Neural progenitor cell (in vitro differentiated cells): Measurements from ENCODE around the gene CUL5. TPM values are rescaled to one million over a fixed set of nuclear protein-coding genes. Genes with fewer than 3 reads are reported as not detected.

ENCODE experiments used
- DNase-seq: peaks from one replicate; pipeline ENCODE4 v3.0.0-alpha.2; 2016; ENCODE audit warnings: low spot score
- H2AFZ ChIP-seq: fragments of 200-600 bp; sonication (generic); replicated peaks from 2 replicates; pipeline ENCODE4 v1.6.1; 2016; ENCODE audit warnings: antibody characterized with exemption
- H3F3A ChIP-seq: fragments of 200-600 bp; sonication (generic); 2 replicates; pipeline ENCODE4 v1.6.1; 2016; ENCODE audit warnings: antibody characterized with exemption, low read depth
- H3K27ac ChIP-seq: fragments of 200-600 bp; sonication (generic); 2 replicates; pipeline ENCODE4 v1.5.1; 2016; ENCODE audit warnings: mild to moderate bottlenecking
- H3K27me3 ChIP-seq: fragments of 200-600 bp; sonication (generic); 2 replicates; pipeline ENCODE4 v1.6.1; 2016; ENCODE audit warnings: mild to moderate bottlenecking, moderate library complexity
- H3K36me3 ChIP-seq: fragments of 200-600 bp; sonication (generic); 2 replicates; pipeline ENCODE4 v1.5.1; 2016
- H3K4me1 ChIP-seq: fragments of 200-600 bp; sonication (generic); 2 replicates; pipeline ENCODE4 v1.6.1; 2016; ENCODE audit warnings: mixed run types
- H3K4me2 ChIP-seq: fragments of 200-600 bp; sonication (generic); 2 replicates; pipeline ENCODE4 v1.6.1; 2016
- H3K4me3 ChIP-seq: fragments of 200-600 bp; sonication (generic); 2 replicates; pipeline ENCODE4 v1.5.1; 2016
- H3K79me2 ChIP-seq: fragments of 200-600 bp; sonication (generic); 2 replicates; pipeline ENCODE4 v1.6.1; 2016; ENCODE audit warnings: low read depth
- H3K9ac ChIP-seq: fragments of 200-600 bp; sonication (generic); 2 replicates; pipeline ENCODE4 v1.6.1; 2016
- H3K9me3 ChIP-seq: fragments of 200-600 bp; sonication (generic); 2 replicates; pipeline ENCODE4 v1.5.1; 2016; ENCODE audit warnings: low read depth
- H4K20me1 ChIP-seq: fragments of 200-600 bp; sonication (generic); 2 replicates; pipeline ENCODE4 v1.6.1; 2016; ENCODE audit warnings: low read depth
- H3K27ac Mint-ChIP-seq: 3 replicates; pipeline ENCODE4 v1.8.0; 2021; ENCODE audit warnings: mixed read lengths
- H3K27me3 Mint-ChIP-seq: 2 replicates; pipeline ENCODE4 v1.8.0; 2022; ENCODE audit warnings: low read depth, mild to moderate bottlenecking, inconsistent platforms, moderate library complexity, mixed read lengths; ENCODE audit not compliant: insufficient read depth
- H3K36me3 Mint-ChIP-seq: 3 replicates; pipeline ENCODE4 v1.8.0; 2021; ENCODE audit warnings: mixed read lengths
- H3K4me1 Mint-ChIP-seq: 3 replicates; pipeline ENCODE4 v1.8.0; 2021; ENCODE audit warnings: mixed read lengths
- H3K4me3 Mint-ChIP-seq: 3 replicates; pipeline ENCODE4 v1.8.0; 2021; ENCODE audit warnings: mild to moderate bottlenecking, moderate library complexity, mixed read lengths
- H3K9me3 Mint-ChIP-seq: 3 replicates; pipeline ENCODE4 v1.8.0; 2020; ENCODE audit warnings: mixed read lengths
- CTCF ChIP-seq: fragments of 200-600 bp; sonication (generic); IDR thresholded peaks from 2 replicates; pipeline ENCODE4 v1.5.1; 2017; ENCODE audit warnings: antibody characterized with exemption, mild to moderate bottlenecking
- EZH2 ChIP-seq: fragments of 200-600 bp; sonication (generic); IDR thresholded peaks from 2 replicates; pipeline ENCODE4 v1.6.1; 2017; ENCODE audit warnings: antibody characterized with exemption, mild to moderate bottlenecking, moderate library complexity
- EZH2phosphoT487 ChIP-seq: fragments of 200-600 bp; sonication (generic); IDR thresholded peaks from 2 replicates; pipeline ENCODE4 v1.6.1; 2017; ENCODE audit warnings: antibody characterized with exemption
- total RNA-seq: library from RNA; depleted of rRNA; stranded (reverse); fragments of >200 nt; gene quantifications from 2 replicates; pipeline ENCODE4 v1.2.3, GENCODE V29; 2015; ENCODE audit warnings: low replicate concordance

Gene CUL5
- total RNA-seq, 1 donor from 2014 or later = 55.1 TPM

GRCh38 chr11:108034034-108034433 lies 25.3 kb downstream of the CUL5 start:
- Histone ChIP-seq H3F3A (peaks cover 7% of the 10 kb centered on the region), H3K27ac (no peak overlapping the region), H3K4me3 (no peak overlapping the region), H3K27me3 (no peaks in the 10 kb centered on the region), H3K4me1 (peaks cover 15% of the 10 kb centered on the region), H3K9ac (no peak overlapping the region), H3K36me3 (no peaks in the 10 kb centered on the region), H3K4me2 (no peak overlapping the region), H4K20me1 (peaks cover 19% of the 10 kb centered on the region), H3K79me2 (peaks cover 60% of the 10 kb centered on the region), H2AFZ (no peak overlapping the region), H3K9me3 (no peaks in the 10 kb centered on the region)
- no peak for TF ChIP-seq EZH2phosphoT487
- no peak for TF ChIP-seq CTCF
- TF ChIP-seq EZH2 = no peak
- H3K36me3 Mint-ChIP-seq = peaks cover 32% of the 10 kb centered on the region
- no peaks in the 10 kb centered on the region for H3K4me1 Mint-ChIP-seq
- DNase-seq = no peak
- peaks cover 3% of the 10 kb centered on the region for H3K27me3 Mint-ChIP-seq
- no peak overlapping the region for H3K4me3 Mint-ChIP-seq
- H3K27ac Mint-ChIP-seq = no peak overlapping the region
- peaks cover 4% of the 10 kb centered on the region for H3K9me3 Mint-ChIP-seq

GRCh38 chr11:108034952-108035351 lies 26.3 kb downstream of the CUL5 start:
- Histone ChIP-seq H3K36me3 (no peaks in the 10 kb centered on the region), H3F3A (peaks cover 4% of the 10 kb centered on the region), H3K9me3 (no peaks in the 10 kb centered on the region), H3K27ac (no peak overlapping the region), H2AFZ (no peak overlapping the region), H3K27me3 (no peaks in the 10 kb centered on the region), H3K9ac (no peak overlapping the region), H3K4me1 (peaks cover 7% of the 10 kb centered on the region), H3K79me2 (peaks cover 55% of the 10 kb centered on the region), H3K4me3 (no peak overlapping the region), H4K20me1 (peaks cover 14% of the 10 kb centered on the region), H3K4me2 (no peak overlapping the region)
- Mint-ChIP-seq H3K4me1 (no peaks in the 10 kb centered on the region), H3K4me3 (no peak overlapping the region), H3K27me3 (peaks cover 3% of the 10 kb centered on the region), H3K27ac (no peak overlapping the region), H3K36me3 (peaks cover 34% of the 10 kb centered on the region), H3K9me3 (peaks cover 4% of the 10 kb centered on the region)
- DNase-seq = no peak
- TF ChIP-seq EZH2phosphoT487 = no peak
- no peak for TF ChIP-seq EZH2
- TF ChIP-seq CTCF = no peak

GRCh38 chr11:108035690-108036089 lies 27.0 kb downstream of the CUL5 start:
- Mint-ChIP-seq H3K27me3 (peaks cover 2% of the 10 kb centered on the region), H3K9me3 (peaks cover 4% of the 10 kb centered on the region), H3K36me3 (peaks cover 27% of the 10 kb centered on the region), H3K27ac (no peak overlapping the region), H3K4me3 (no peak overlapping the region), H3K4me1 (no peaks in the 10 kb centered on the region)
- peaks cover 4% of the 10 kb centered on the region for H3F3A ChIP-seq
- H3K27me3 ChIP-seq = no peaks in the 10 kb centered on the region
- H3K9me3 ChIP-seq = no peaks in the 10 kb centered on the region
- H3K36me3 ChIP-seq = no peaks in the 10 kb centered on the region
- peaks cover 47% of the 10 kb centered on the region for H3K79me2 ChIP-seq
- H3K27ac ChIP-seq = no peak overlapping the region
- no peak overlapping the region for H2AFZ ChIP-seq
- no peak overlapping the region for H3K4me3 ChIP-seq
- peaks cover 17% of the 10 kb centered on the region for H4K20me1 ChIP-seq
- H3K9ac ChIP-seq = no peak overlapping the region
- TF ChIP-seq CTCF (no peak), EZH2phosphoT487 (no peak), EZH2 (no peak)
- H3K4me2 ChIP-seq = no peak overlapping the region
- DNase-seq = no peak
- H3K4me1 ChIP-seq = peaks cover 7% of the 10 kb centered on the region
